Measurements from ENCODE around the gene SPEG.

SPEG gene

GRCh38 chr2:219422952-219423534, 11.6 kb upstream of the SPEG start:
- TF ChIP-seq CTCF (IDR thresholded peaks at IDR 0.05; ENCODE audit: control insufficient read depth, insufficient read depth, low read depth, low read length, missing control alignments), result no peak
- DNase-seq (ENCODE audit: low read depth), result no peak
- H3K4me3 ChIP-seq (ENCODE audit: control insufficient read depth, low read depth, low read length), result no peak overlapping the region

GRCh38 chr2:219423652-219424377, 10.8 kb upstream of the SPEG start:
- H3K4me3 ChIP-seq (ENCODE audit: control insufficient read depth, low read depth, low read length), result no peak overlapping the region
- no peak for TF ChIP-seq CTCF (IDR thresholded peaks at IDR 0.05; ENCODE audit: control insufficient read depth, insufficient read depth, low read depth, low read length, missing control alignments)
- DNase-seq (ENCODE audit: low read depth), result no peak

GRCh38 chr2:219425238-219426067, 9.2 kb upstream of the SPEG start:
- no peak for DNase-seq (ENCODE audit: low read depth)
- H3K4me3 ChIP-seq (ENCODE audit: control insufficient read depth, low read depth, low read length), result no peak overlapping the region
- TF ChIP-seq CTCF (IDR thresholded peaks at IDR 0.05; ENCODE audit: control insufficient read depth, insufficient read depth, low read depth, low read length, missing control alignments), result no peak

GRCh38 chr2:219426068-219426443, 8.6 kb upstream of the SPEG start:
- DNase-seq (ENCODE audit: low read depth), result no peak
- no peak for TF ChIP-seq CTCF (IDR thresholded peaks at IDR 0.05; ENCODE audit: control insufficient read depth, insufficient read depth, low read depth, low read length, missing control alignments)
- H3K4me3 ChIP-seq (ENCODE audit: control insufficient read depth, low read depth, low read length), result no peak overlapping the region

- no peak for TF ChIP-seq CTCF (IDR thresholded peaks at IDR 0.05; ENCODE audit: control insufficient read depth, insufficient read depth, low read depth, low read length, missing control alignments)
- no peak for DNase-seq (ENCODE audit: low read depth)
- H3K4me3 ChIP-seq (ENCODE audit: control insufficient read depth, low read depth, low read length), result no peak overlapping the region
Measured at GRCh38 chr2:219426534-219427136, 8.0 kb upstream of the SPEG start.

- no peak overlapping the region for H3K4me3 ChIP-seq (ENCODE audit: control insufficient read depth, low read depth, low read length)
- no peak for TF ChIP-seq CTCF (IDR thresholded peaks at IDR 0.05; ENCODE audit: control insufficient read depth, insufficient read depth, low read depth, low read length, missing control alignments)
- no peak for DNase-seq (ENCODE audit: low read depth)
Measured at GRCh38 chr2:219428469-219428868, 6.2 kb upstream of the SPEG start.

Measured in AG09309 (cell line).